Stimulated activated CD8-positive, alpha-beta memory T cell treated with anti-CD3 and anti-CD28 coated beads, Interleukin-12 subunit alpha, Interleukin-12 subunit beta, amount 100 ng/mL, for 4 hours (primary cell): ENCODE results near the gene LBH.
A peak's percentile ranks its signal among the peaks of the same experiment; 100 is the strongest.

Experiments used
- DNase-seq: peaks from one replicate; pipeline ENCODE4 v3.0.0-alpha.2; 2020; ENCODE audit warnings: low read depth

Gene LBH

DNA sequence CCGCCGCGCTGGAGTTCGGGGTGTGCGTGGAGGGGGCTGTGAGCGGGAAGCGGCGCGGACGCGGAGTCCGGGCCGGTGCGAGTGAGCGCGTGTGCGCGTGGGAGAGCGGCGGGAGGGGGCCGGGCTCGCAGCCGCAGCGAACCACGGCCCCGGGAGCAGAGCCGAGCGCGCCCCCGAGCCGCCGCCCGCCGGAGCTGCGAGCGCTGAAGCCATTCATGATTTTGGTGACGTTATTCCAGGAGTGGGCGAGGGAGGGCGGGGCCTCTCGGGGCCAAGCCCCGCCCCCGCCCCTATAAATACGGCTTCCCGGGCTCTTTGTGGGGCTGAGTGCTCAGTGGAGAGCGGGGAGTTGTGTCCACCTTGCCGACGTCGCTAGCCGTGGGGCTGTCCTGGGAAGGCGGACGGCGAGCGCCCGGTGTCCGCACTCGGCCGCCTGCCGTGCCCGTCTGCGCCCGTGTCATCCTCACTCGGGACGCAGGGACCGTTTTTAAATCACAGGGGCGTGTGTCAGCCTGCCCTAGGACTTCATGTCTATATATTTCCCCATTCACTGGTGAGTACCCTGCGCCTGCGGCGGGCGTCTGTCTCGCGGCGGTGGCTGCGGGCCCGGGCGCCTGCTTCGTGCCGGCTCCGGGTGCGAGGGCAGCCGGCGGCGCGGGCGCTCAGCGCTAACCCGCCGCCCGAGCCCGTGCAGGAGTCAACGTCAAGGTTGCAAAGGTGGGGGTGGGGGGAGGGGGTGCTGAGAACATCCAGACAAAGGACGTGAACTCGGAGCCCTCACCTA lies at the start of gene LBH:
Gene LBH, plus strand, starts transcription at position 323 of the 784 bp plus-strand sequence. Its CDS starts 205 bp downstream, at position 528.
- peak; percentile 86 for DNase-seq

- DNase-seq = no peak
These were observed 47.3 kb upstream of the LBH start for GRCh38 chr2:30184035-30184434.

- no peak for DNase-seq
These were observed 46.2 kb upstream of the LBH start for GRCh38 chr2:30185178-30185577.

DNA sequence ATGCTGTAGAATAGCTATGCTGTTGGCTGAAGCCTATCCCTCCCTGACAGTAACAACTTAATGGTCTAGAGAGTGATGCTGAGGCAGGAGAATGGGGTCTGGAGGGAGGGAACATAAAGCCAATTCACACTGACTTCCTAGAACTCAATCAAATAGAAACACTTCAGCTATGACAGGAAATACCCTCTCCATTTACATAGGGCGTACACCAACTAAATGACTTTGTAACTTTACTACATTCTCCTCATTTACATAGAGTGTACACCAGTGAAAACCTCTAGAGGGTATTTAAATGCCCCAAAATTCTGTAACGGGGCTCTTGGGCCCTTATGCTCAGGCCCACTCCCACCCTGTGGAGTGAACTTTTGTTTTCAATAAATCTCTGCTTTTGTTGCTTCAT lies 43.0 kb upstream of the LBH start:
- DNase-seq = no peak

GRCh38 chr2:30190637-30191036 lies 40.7 kb upstream of the LBH start:
- no peak for DNase-seq

- no peak for DNase-seq
These were observed 40.2 kb upstream of the LBH start for GRCh38 chr2:30191107-30191506.

DNA sequence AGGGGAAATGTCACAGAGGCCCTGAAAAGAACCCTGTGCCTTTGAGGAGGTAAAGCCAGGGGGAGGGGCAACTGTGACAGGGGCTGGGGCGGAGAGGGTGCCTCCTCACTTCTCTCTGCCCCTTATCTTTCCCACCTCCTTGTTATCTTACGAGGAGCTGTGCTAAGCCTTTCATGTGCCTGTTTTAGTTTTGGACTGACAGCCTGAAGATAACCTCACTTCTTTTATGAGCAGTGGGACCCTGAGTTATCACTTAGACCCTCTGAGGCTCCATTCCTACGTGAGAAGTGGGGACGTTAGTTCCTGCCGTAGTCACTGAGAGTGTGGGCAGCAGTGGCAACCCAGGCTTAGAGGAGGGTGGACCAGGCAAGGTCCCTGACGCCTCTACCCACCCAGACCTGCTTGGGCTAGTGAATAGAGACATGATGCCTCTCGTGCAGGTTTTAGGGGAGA lies 39.5 kb upstream of the LBH start:
- DNase-seq = no peak

DNA sequence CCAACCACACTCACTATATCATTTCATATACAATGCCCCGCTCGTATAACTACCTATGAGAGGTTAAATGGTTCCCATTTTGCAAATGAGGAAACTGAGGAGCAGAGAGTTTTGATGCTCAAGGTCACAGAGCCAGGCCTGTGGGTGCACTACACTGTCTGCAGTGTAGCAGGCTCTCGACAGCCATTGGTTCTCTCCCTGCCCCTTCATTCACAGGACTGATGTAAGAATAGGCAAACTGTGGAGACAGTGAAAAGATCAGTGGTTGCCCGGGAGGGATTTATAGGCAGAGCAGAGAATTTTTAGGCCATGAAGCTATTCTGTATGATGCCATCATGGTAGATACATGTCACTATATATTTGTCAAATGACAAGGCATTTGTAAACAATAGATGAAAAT lies 39.0 kb upstream of the LBH start:
- DNase-seq = no peak

DNA sequence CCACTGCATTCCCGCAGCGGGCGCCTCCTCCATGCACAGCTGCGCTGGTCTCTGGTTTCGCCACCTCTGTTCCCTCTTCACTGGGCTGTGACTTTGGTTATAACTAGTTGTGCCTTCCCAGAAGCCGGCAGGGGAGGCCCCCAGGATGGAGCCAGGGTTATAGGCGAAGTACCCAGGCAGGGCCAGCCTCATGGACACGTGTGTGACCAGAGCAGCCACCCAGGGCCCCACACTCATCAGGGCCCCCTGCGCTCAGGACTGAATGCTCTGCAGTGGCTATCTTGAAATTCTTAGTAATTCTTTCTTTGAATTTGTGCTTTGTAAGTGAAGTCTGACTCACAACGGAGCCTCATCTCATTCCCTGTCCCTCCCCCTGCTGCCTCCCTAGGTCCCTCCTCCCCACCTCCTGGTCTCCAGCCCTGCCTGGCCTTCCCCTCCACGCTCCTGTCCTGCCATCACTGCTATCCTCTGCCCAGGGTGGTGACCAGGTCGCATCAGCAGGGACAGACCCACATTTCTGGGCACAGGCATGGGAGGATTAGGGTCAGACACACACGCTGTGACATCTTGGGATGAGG lies 38.1 kb upstream of the LBH start:
- DNase-seq = no peak

GRCh38 chr2:30194421-30194820 lies 36.9 kb upstream of the LBH start:
- no peak for DNase-seq

DNA sequence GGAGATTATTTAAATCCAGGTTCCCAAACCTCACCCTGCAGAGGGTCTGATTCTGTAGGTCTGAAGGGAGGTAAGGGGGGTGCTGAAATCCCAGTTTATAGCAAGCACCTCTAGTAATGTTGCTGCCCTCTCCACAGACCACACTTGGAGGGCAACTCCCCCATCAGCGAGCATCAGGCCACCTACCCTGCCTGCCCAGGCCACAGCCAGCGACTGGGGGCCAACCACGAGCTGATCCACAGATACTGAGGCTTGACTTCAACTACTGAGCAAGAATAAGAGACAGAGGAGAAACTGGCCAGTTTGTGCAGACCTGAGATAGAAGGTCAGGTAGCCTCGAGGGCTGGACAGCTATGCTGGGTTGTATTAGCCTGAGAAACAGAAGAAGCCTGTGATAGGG lies 36.3 kb upstream of the LBH start:
- no peak for DNase-seq

DNA sequence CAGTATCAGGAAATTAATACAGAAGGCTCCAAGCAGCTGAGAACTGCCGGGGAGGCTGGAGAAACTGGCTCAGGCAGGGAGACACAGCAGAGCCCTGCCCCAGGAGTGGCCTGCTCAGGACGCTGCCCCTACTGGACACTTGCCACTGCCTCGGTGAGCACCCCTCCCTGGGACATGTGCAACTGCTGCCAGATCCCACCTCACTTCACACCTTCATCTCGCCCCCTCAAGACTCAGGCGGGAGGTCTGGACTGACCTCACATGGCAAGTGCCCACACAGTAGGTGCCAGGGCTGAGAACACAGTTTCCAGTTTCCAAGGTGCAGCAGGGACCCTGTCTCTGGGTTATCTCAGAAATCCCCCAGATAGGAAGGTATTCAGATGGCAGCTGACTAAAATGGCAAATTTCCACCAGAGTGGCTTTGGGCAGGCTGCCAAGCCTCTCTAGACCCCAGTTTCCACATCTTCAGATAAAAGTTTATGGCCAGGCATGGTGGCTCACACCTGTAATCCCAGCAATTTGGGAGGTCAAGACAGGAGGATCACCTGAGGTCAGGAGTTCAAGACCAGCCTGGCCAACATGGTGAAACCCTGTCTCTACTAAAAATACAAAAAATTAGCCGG lies 33.7 kb upstream of the LBH start:
- no peak for DNase-seq

DNA sequence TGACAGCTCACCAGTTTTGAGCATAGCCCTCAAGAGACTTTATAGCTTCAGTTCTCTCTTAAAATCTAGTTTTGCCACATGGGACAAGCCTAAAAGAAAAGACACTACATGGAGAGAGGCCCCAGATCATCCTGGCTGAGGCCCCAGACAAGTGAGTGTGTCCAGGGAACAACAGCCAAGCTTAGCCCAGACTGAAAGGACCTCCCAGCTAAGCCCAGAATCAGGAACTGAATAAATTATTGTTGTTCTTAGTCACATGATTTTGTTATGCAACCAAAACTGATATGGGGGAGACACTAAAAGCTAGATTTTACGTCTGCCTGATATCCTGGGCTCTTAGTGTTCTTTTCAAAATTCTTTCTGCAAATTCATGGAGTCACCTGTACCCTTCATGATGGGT lies 29.3 kb upstream of the LBH start:
- DNase-seq = no peak

DNA sequence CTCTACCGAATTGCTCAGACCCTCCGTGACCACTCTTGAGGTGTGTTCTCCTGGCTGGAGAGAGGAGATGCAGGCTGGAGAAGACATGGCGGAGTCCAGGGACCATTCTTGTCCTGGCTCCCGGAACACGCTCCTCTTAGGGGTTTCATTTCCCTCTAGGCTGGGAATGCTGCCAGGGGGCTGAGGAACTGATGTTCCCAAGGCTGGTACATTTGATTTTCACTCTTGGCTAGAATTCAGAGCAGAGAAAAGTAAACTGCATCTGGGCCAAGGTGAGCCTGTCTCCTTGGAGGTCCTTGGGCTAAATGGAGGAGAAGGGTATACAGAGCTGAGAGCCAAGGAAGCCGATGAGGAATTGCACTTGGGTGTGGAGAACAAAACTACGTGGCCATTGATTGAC lies 28.2 kb upstream of the LBH start:
- DNase-seq = no peak

DNA sequence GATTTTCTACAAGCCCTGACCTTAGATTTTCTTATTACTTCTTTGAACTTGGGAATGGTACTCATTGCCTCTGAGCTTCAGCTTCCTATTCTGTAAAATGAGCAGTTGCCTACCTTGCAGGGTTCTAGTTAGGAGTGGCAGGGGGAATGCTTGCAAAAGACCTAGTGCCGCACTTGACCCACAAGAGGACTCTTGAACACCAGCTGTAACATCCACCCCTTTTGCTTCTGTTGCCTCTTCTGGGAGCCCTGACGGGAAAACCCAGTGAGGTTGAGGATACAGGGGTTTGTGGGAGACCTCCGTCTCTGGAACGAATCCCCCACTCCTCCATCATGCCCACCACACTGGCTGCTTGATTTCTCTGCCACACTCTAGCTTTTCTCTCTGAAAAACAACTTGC lies 27.1 kb upstream of the LBH start:
- DNase-seq = no peak

DNA sequence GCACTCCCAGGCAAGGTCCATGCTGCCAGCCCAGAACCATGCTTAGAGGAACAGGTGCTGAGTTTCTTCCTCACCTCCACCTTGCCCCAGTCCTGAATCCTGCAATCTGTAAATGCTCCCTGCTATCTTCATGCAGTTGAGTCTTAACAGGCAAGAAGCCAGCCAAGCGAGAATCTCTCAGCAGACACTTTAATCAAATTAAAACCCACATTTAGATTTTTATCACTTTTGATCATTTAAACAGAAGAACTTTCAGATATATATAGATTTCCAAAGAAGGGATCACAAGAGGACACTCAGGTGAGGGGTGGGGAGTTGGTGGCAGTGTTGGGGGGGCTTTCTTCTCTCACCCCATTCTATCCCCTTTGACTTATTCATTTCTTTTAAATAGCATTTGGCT lies 25.9 kb upstream of the LBH start:
- DNase-seq = no peak

DNA sequence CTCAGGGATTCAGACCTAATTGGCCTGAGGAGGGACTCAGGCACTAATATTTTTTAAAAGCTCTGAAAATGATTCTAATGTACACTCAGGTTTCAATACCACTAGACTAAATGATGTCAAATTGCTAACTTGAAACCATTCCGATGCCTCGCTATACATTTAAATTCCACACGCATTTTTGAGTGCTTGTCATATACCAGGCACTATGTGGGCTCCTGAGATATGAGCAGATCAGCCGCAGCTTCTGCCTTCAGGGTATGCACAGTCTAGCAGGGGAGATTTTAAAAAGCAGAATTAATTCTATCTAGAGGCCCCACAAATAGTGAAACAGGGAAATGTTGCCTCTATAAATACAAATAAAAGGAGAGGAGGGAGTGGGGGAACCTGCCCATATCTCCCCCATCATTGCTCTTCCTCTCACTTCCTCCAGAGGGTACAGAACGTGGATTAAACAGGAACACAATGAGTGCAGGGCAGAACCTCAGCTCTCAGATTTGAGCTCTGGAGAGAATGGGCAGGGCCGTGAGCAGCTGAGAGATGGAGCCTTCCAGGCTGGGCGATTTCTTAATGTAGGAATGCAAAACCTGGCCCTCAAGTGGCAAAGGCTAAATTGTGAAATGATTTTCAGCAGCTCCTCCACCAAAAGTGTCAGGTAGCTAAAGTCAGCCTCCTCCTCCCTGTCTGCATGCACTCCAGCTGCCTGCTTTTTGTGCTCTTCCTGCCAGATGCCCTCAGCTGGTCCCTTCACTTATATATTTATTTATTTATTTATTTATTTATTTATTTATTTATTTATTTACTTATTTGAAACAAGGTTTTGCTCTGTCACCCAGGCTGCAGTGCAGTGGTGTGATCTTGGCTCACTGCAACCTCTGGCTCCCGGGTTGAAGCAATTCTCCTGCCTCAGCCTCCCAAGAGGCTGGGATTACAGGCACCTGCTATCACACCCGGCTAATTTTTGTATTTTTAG lies 24.6 kb upstream of the LBH start:
- no peak for DNase-seq

DNA sequence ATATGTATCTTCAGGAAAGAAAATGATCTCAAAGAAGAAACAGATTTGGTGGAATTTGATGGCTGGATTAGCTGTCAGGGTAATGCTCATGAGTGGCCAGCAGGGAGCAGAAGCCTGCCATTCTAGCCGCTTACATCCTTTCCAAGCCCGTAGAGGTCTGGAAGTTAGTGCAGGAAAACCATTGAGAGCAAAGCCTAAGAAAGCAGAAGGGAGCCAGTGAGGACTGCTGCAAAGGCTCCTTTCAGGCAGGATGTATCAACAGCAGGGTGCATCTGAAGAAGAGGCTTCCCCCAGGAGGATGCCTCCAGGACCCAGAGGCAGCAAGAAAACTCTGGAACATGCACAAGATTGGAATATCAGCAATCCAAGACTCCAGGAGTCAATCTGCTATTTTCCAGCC lies 22.9 kb upstream of the LBH start:
- no peak for DNase-seq

DNA sequence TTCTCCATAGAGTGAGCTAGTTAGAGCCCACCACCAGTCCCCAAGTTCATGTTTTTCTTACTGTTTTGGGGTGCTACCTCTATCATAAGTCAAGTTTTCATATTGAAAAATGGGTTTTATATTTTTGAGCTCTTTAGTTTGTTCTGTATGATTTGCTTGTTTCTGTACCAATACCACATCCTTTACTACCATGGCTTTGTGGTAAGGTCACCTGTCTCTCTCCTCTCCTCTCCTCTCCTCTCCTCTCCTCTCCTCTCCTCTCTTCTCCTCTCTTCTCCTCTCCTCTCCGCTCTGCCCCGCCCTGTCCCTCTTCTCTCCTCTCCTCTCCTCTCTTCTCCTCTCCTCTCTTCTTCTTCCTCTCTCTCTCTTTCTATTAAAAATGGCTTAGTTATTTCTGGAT lies 22.1 kb upstream of the LBH start:
- DNase-seq = no peak

- DNase-seq = no peak
These were observed 18.0 kb upstream of the LBH start for GRCh38 chr2:30213326-30213725.

DNA sequence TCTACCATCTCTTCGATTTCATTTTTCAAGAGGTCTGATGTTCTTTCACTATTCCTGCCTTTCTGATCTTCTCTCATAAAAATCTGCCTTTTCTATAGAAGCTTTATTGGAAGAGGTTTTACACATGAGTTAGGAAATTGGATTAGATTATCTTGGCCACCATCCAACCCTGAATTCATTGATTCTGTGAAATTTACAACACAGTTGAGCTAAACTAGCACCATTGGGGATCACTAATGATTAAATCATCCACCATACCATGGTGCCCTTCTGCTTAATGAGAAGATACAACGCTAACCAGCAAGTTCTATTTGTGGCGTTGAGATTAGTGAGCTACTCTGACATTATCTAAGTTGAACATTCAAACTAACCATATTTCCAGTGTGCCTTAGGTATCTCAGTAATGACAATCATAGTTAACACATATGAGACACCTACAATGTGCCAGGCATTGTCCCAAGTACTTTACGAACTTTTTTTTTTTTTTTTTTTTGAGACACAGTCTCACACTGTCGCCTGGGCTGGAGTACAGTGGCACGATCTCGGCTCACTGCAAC lies 17.3 kb upstream of the LBH start:
- no peak for DNase-seq

DNA sequence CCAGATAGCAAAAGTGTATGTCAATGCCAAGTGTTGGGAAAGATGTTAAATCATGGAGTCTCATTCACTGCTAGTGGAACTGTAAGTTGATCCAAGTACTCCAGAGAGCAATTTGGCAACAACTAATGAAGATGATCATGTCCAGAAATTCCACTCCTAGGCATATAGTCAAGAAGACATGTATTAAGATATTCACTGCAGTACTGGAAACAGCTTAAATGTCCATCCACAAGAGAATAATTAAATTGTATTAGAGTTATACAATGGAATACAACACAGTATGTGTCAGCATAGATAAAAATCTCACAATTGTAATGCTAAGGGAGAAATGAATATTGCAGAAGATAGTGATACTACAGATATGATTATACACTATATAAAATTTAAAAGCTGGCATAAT lies 15.2 kb upstream of the LBH start:
- DNase-seq = no peak
